Stimulated activated CD4-positive, alpha-beta T cell treated with anti-CD3 and anti-CD28 coated beads, Interleukin-1b, Interleukin-23, amount 100 ng/mL, for 1 hour (primary cell): ENCODE measurements around the gene EIF3K.

Experiments used
- DNase-seq, 2 donors: peaks; one replicate each; pipeline ENCODE4 v3.0.0-alpha.2; 2020; ENCODE audit warnings: low read depth in 2 of 2

The EIF3K gene

DNA sequence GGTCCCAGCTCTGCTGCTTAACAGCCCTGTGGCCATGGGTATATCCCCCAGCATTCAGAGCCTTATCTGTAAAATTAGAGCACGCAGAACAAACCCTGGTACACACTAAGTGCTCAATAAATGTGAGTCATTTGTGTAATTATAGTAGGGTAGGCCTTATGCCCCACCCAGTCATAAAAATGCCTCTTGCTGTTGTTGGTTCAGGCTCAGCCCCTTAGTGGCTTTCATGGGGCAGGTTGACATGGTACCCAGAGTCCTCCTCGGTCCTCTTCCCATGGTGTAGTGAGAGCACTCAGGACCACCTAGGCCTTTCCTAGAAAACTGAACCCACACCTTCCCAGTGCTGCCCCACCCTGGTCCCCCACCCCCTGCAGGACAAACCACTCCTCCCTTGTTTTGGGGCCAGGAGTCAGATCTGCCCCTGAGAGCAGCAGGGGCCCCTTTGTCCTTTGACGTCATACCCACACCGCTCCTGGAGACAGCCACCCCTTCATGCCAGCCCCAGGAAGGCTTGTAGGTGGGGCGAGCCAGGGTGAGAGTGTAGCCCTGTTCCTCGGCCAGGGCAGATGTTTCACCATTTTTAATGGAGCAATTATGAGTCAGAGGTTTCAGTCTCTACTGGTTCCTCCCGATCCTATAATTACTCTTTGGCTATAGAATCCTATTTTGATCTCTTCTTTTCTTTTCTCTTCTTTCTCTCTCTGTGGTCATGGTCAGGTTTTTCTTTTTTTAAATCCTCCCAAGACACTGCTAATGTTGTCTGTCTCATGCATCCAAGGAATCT lies 65.3 kb downstream of the EIF3K start:
- DNase-seq = no peak

DNA sequence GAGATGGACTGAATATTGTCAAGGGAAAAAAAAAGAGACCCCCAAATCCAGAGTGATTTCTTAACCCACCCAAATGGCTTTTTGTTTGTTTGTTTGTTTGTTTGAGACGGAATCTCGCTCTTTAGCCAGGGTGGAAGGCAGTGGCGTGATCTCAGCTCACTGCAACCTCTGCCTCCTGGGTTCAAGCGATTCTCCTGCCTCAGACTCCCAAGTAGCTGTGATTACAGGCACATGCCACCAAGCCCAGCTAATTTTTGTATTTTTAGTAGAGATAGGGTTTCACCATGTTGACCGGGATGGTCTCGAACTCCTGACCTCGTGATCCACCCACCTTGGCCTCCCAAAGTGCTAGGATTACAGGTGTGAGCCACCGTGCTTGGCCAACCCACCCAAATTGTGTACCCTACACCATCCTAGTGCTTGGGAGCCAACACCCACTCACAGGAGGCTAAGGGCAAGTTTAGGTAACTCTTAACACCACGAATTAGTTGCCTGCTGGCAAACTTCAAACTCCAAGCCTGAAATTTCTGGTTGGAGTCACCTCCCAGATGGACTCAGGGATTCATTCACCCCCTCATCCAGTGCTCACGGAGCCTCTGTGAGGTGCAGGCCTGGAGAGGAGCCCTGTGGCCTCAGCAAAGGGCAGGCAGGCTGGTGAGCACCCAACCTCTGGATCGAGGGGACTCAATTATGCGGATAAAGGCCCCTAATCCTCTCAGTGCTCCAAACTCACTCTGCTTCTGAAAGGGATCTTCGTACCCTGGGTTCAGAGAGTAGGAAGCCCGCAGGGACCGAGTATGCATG lies 66.1 kb downstream of the EIF3K start:
- DNase-seq = no peak

GRCh38 chr19:38685666-38686529 lies 66.9 kb downstream of the EIF3K start:
- DNase-seq = no peak

- no peak for DNase-seq
These were observed 67.5 kb downstream of the EIF3K start for GRCh38 chr19:38686530-38686888.
